NB4 (cell line): Measurements from ENCODE around the gene CIROP.

ENCODE experiments used
- DNase-seq: peaks from one replicate; pipeline ENCODE4 v3.0.0; 2010; ENCODE audit warnings: low read depth
- H3K4me3 ChIP-seq: one replicate; pipeline ENCODE4 v1.5.1; 2011; ENCODE audit warnings: mild to moderate bottlenecking, low read depth, low read length, moderate library complexity
- MYC ChIP-seq: IDR thresholded peaks from 2 replicates; pipeline ENCODE4 v1.6.1; 2011; ENCODE audit warnings: low read depth, low read length
- POLR2A ChIP-seq: IDR thresholded peaks from 2 replicates; pipeline ENCODE4 v1.6.1; 2011; ENCODE audit warnings: mild to moderate bottlenecking; ENCODE audit not compliant: insufficient read length; ENCODE audit errors: extremely low read depth
- TF ChIP-seq, protein P1 (sequence below): IDR thresholded peaks from one replicate; pipeline ENCODE4 v1.5.1; 2012; ENCODE audit warnings: low read depth, low read length
- TF ChIP-seq, protein P2 (sequence below): IDR thresholded peaks from 2 replicates; pipeline ENCODE4 v1.6.1; 2011; ENCODE audit warnings: low read depth, low read length

The CIROP gene

DNA sequence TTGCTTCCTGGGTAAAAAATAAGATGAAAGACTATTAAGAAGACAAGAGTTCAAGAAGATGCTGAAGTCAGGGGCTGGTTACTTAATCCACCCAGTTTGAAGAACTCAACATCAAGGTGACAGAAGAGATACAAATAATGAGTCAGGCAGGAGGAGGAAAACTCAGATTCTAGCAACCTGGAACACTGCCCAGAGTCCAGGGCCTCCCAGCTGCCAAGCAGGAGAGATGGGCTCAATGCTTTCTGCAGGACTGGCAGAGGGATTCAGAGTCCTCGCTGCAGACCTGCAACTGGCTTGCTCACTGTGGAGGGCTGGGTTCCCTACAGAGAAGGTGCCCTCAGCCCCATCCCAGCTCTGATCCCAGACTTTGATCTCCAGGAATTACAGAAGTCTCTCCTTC lies 42.9 kb upstream of the CIROP start:
- H3K4me3 ChIP-seq = no peak overlapping the region
- DNase-seq = no peak
- TF ChIP-seq, protein P1, sequence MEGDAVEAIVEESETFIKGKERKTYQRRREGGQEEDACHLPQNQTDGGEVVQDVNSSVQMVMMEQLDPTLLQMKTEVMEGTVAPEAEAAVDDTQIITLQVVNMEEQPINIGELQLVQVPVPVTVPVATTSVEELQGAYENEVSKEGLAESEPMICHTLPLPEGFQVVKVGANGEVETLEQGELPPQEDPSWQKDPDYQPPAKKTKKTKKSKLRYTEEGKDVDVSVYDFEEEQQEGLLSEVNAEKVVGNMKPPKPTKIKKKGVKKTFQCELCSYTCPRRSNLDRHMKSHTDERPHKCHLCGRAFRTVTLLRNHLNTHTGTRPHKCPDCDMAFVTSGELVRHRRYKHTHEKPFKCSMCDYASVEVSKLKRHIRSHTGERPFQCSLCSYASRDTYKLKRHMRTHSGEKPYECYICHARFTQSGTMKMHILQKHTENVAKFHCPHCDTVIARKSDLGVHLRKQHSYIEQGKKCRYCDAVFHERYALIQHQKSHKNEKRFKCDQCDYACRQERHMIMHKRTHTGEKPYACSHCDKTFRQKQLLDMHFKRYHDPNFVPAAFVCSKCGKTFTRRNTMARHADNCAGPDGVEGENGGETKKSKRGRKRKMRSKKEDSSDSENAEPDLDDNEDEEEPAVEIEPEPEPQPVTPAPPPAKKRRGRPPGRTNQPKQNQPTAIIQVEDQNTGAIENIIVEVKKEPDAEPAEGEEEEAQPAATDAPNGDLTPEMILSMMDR = no peak
- TF ChIP-seq POLR2A (no peak), MYC (no peak)
- TF ChIP-seq, protein P2, sequence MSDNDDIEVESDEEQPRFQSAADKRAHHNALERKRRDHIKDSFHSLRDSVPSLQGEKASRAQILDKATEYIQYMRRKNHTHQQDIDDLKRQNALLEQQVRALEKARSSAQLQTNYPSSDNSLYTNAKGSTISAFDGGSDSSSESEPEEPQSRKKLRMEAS = no peak

DNA sequence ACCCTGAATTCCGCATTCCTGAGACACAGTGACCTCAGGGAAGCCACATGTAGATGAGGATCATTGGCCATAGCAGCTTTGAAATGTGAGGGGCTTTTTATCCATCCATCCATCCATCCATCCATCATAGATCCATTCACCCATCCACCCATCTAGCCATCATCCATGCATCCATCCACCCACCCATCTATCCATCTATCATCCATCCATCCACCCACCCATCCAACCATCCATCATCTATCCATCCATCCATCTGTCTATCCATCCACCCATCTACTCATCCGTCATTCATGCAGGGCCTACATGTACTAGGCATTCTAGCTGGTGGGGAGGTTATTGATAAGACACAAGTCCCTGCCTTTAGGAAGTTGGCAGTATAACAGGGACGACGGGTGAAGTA lies 42.2 kb upstream of the CIROP start:
- H3K4me3 ChIP-seq = no peak overlapping the region
- no peak for DNase-seq

DNA sequence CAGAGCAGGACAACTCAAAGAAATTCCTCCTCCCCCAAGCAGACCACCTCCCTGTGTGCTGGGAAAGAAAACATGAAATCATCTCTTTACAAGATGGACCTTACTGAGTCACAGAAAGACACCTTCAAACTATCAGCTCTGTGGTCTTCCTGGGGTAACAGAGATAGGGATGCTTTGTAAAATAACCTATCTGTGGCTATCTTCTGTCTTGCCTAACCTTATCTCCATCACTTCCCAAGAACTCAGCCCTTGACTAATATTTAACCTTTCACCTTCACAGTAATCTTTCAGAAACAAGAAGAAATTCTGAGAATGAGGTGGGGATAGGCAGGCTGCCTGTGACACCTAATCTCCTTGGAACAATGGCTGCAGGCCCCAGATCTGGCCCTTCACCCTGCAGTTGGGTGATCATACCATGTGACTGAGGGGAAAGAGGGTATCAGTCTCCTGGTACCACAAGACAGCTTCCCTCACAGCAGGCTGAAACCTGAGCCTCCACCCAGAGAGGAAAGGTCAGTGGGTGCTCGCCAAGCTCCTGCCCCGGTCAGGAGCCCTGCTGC lies 41.6 kb upstream of the CIROP start:
- no peak overlapping the region for H3K4me3 ChIP-seq

More for the DNA sequence above, 42.2 kb upstream of the CIROP start:
- TF ChIP-seq MYC = no peak
- TF ChIP-seq POLR2A = no peak
- TF ChIP-seq, protein P2 = no peak
- TF ChIP-seq, protein P1 = no peak

DNA sequence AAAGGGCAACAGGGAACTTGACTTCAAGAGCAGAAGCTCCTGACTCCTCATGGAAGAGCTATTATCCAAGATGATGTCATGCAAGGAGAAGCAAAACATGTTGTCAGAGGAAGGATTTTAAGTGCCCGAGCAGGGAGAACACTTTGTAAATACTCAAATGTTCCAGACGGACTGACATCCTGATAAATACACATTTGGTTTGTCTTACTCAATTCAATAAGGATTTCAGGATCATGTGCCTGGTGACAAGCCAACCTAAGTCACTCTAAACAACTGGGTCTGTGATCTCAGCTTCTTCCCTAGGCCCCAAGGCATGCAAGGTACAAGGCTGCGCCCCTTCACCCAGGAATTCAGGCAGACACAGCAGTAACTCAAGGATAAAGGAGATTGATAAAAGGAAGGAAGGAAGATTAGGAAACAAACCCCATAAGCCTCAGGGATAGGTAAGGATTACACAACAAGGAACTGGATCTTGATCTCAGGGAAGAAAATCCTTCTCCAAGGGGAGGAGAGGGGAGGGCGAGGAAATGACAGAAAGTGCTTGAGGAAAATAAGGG lies 41.1 kb upstream of the CIROP start:
- H3K4me3 ChIP-seq = no peak overlapping the region
- TF ChIP-seq, protein P1 = no peak
- TF ChIP-seq POLR2A (no peak), MYC (no peak)
- TF ChIP-seq, protein P2 = no peak
- no peak for DNase-seq

More for the DNA sequence above, 41.6 kb upstream of the CIROP start:
- TF ChIP-seq, protein P1 = no peak
- TF ChIP-seq MYC = no peak
- TF ChIP-seq POLR2A = no peak
- TF ChIP-seq, protein P2 = no peak
- DNase-seq = no peak

DNA sequence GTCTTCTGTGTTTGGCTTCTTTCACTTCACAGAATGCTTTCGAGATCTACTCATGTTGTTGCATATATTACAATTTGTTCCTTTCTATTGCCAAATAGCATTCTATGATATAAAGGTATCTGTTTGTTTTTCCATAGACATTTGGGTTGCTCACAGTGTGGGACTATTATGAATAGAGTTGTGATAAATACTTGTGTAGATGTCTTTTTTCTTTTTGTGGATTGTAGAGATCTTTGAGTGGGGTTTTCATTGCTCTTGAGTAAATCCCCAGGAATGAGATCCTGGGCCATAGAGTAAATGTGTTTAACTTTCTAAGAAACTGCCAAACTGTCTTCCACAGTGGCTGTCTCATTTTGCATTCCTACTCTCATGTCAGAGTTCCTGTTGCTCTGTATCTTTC lies 39.1 kb upstream of the CIROP start:
- TF ChIP-seq, protein P1 = no peak
- TF ChIP-seq, protein P2 = no peak
- TF ChIP-seq MYC = no peak
- TF ChIP-seq POLR2A = no peak

DNA sequence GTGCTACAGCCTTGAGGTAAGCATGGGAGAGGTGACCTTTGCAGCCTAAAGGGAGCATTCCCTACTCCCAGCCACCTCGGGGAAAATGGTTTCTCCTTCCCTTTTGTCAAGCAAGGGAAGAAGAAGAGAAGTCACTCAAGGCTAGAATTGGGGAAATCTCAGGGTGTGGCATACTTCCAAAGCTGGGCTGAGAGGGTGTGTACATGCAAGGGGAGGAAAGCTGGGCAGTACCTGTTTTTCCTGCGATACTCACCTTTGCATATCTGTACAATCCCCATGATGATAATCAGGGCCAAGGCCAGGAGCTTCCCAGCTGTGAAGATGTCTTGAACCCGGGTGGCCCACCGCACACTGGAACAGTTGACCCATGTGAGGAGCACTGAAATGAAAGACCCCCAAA lies 38.0 kb upstream of the CIROP start:
- DNase-seq = no peak
- no peak overlapping the region for H3K4me3 ChIP-seq
- TF ChIP-seq, protein P1 = no peak

More for the DNA sequence above, 39.1 kb upstream of the CIROP start:
- DNase-seq = no peak
- no peak overlapping the region for H3K4me3 ChIP-seq
